Muscle layer of duodenum (tissue), 2 donors: Measurements from ENCODE around the gene COL4A1.

Experiments used
- H3K27ac ChIP-seq: one replicate; pipeline ENCODE4 v1.7.0; 2013; ENCODE audit warnings: mild to moderate bottlenecking, low read length
- H3K27me3 ChIP-seq: one replicate; pipeline ENCODE4 v1.7.0; 2013; ENCODE audit warnings: low read depth, mild to moderate bottlenecking, control low read depth, low read length
- H3K36me3 ChIP-seq, 2 donors: one replicate each; pipeline ENCODE4 v1.7.0; 2013; ENCODE audit warnings: low read length in 2 of 2, control low read depth in 1 of 2, mild to moderate bottlenecking in 1 of 2; ENCODE audit not compliant: insufficient read depth in 2 of 2, control insufficient read depth in 1 of 2
- H3K4me1 ChIP-seq, 2 donors: one replicate each; pipeline ENCODE4 v1.7.0; 2013; ENCODE audit warnings: low read length in 2 of 2, mild to moderate bottlenecking in 2 of 2, control low read depth in 1 of 2, moderate library complexity in 1 of 2; ENCODE audit not compliant: insufficient read depth in 2 of 2, control insufficient read depth in 1 of 2
- H3K4me3 ChIP-seq, 2 donors: one replicate each; pipeline ENCODE4 v1.7.0; 2013; ENCODE audit warnings: low read length in 2 of 2, low read depth in 1 of 2, mild to moderate bottlenecking in 1 of 2
- H3K9me3 ChIP-seq, 2 donors: one replicate each; pipeline ENCODE4 v1.7.0; 2013; ENCODE audit warnings: low read length in 2 of 2, control low read depth in 1 of 2, mild to moderate bottlenecking in 1 of 2; ENCODE audit not compliant: control insufficient read depth in 1 of 2
- donor health status: healthy.

The COL4A1 gene

GRCh38 chr13:110130431-110130830 is 176.5 kb downstream of the COL4A1 start:
- Histone ChIP-seq H3K36me3 (no peaks in the 10 kb centered on the region), H3K27me3 (no peaks in the 10 kb centered on the region), H3K4me3 (no peak overlapping the region), H3K27ac (no peak overlapping the region), H3K9me3 (no peaks in the 10 kb centered on the region), H3K4me1 (peaks cover 0 to 17% of the 10 kb centered on the region in 2 donors)

GRCh38 chr13:110129539-110130186 is 177.3 kb downstream of the COL4A1 start:
- H3K4me1 ChIP-seq = peaks cover 0 to 17% of the 10 kb centered on the region in 2 donors
- H3K27me3 ChIP-seq = no peaks in the 10 kb centered on the region
- H3K27ac ChIP-seq = no peak overlapping the region
- H3K4me3 ChIP-seq = no peak overlapping the region
- H3K9me3 ChIP-seq = no peaks in the 10 kb centered on the region
- H3K36me3 ChIP-seq = no peaks in the 10 kb centered on the region

GRCh38 chr13:110129076-110129475 is 177.9 kb downstream of the COL4A1 start:
- Histone ChIP-seq H3K9me3 (no peaks in the 10 kb centered on the region), H3K4me1 (peaks cover 0 to 17% of the 10 kb centered on the region in 2 donors), H3K27me3 (no peaks in the 10 kb centered on the region), H3K36me3 (no peaks in the 10 kb centered on the region), H3K4me3 (no peak overlapping the region), H3K27ac (no peak overlapping the region)

GRCh38 chr13:110128546-110128945 is 178.4 kb downstream of the COL4A1 start:
- Histone ChIP-seq H3K9me3 (no peaks in the 10 kb centered on the region), H3K27me3 (no peaks in the 10 kb centered on the region), H3K36me3 (no peaks in the 10 kb centered on the region), H3K4me3 (no peak overlapping the region), H3K4me1 (peaks cover 0 to 17% of the 10 kb centered on the region in 2 donors), H3K27ac (no peak overlapping the region)

GRCh38 chr13:110127986-110128511 is 178.9 kb downstream of the COL4A1 start:
- peaks cover 0 to 17% of the 10 kb centered on the region in 2 donors for H3K4me1 ChIP-seq
- no peaks in the 10 kb centered on the region for H3K27me3 ChIP-seq
- H3K4me3 ChIP-seq = no peak overlapping the region
- H3K27ac ChIP-seq = peak overlapping the region; percentile 85
- no peaks in the 10 kb centered on the region for H3K36me3 ChIP-seq
- H3K9me3 ChIP-seq = no peaks in the 10 kb centered on the region

- peaks cover 0 to 17% of the 10 kb centered on the region in 2 donors for H3K4me1 ChIP-seq
Observed at GRCh38 chr13:110126391-110126961, 180.5 kb downstream of the COL4A1 start.

GRCh38 chr13:110125613-110126272 is 181.2 kb downstream of the COL4A1 start:
- H3K27me3 ChIP-seq = no peaks in the 10 kb centered on the region
- no peaks in the 10 kb centered on the region for H3K9me3 ChIP-seq
- peaks cover 0 to 17% of the 10 kb centered on the region in 2 donors for H3K4me1 ChIP-seq
- H3K27ac ChIP-seq = peak overlapping the region; percentile 85
- H3K36me3 ChIP-seq = no peaks in the 10 kb centered on the region
- H3K4me3 ChIP-seq = peak overlapping the region in 1 of 2 donors; percentile 32

More at GRCh38 chr13:110126391-110126961, 180.5 kb downstream of the COL4A1 start:
- H3K36me3 ChIP-seq = no peaks in the 10 kb centered on the region
- no peaks in the 10 kb centered on the region for H3K27me3 ChIP-seq
- peak overlapping the region; percentile 85 for H3K27ac ChIP-seq
- no peaks in the 10 kb centered on the region for H3K9me3 ChIP-seq
- H3K4me3 ChIP-seq = peak overlapping the region in 1 of 2 donors; percentile 32

- H3K36me3 ChIP-seq = no peaks in the 10 kb centered on the region
- H3K27me3 ChIP-seq = no peaks in the 10 kb centered on the region
- H3K27ac ChIP-seq = no peak overlapping the region
- peaks cover 0 to 17% of the 10 kb centered on the region in 2 donors for H3K4me1 ChIP-seq
- H3K9me3 ChIP-seq = no peaks in the 10 kb centered on the region
- no peak overlapping the region for H3K4me3 ChIP-seq
Observed at GRCh38 chr13:110125157-110125556, 181.8 kb downstream of the COL4A1 start.

GRCh38 chr13:110124201-110124940 is 182.6 kb downstream of the COL4A1 start:
- Histone ChIP-seq H3K4me1 (peaks cover 0 to 17% of the 10 kb centered on the region in 2 donors), H3K9me3 (no peaks in the 10 kb centered on the region), H3K36me3 (no peaks in the 10 kb centered on the region), H3K4me3 (no peak overlapping the region), H3K27me3 (no peaks in the 10 kb centered on the region), H3K27ac (no peak overlapping the region)

- no peaks in the 10 kb centered on the region for H3K36me3 ChIP-seq
- no peak overlapping the region for H3K27ac ChIP-seq
Observed at GRCh38 chr13:110123041-110123809, 183.7 kb downstream of the COL4A1 start.

More at GRCh38 chr13:110123041-110123809, 183.7 kb downstream of the COL4A1 start:
- Histone ChIP-seq H3K9me3 (no peaks in the 10 kb centered on the region), H3K4me3 (no peak overlapping the region), H3K4me1 (peaks cover 0 to 17% of the 10 kb centered on the region in 2 donors), H3K27me3 (no peaks in the 10 kb centered on the region)
